Vagina (tissue), 2 donors: ENCODE results near the gene PCSK6.

ENCODE experiments used
- CTCF ChIP-seq, 3 experiments: fragments of 450-650 bp in 2 of 3; fragments of 200-600 bp in 1 of 3; sonication (generic) in 1 of 3; IDR thresholded peaks; one replicate each; pipeline ENCODE4 v1.5.1; 2017 to 2019; ENCODE audit warnings: antibody characterized with exemption in 3 of 3, mild to moderate bottlenecking in 2 of 3, moderate library complexity in 2 of 3
- POLR2A ChIP-seq, 2 donors: fragments of 450-650 bp; IDR thresholded peaks; one replicate each; pipeline ENCODE4 v1.6.1; 2017; ENCODE audit warnings: antibody characterized with exemption in 2 of 2, mild to moderate bottlenecking in 2 of 2, moderate library complexity in 2 of 2
- POLR2AphosphoS5 ChIP-seq, 2 donors: sonication (generic); formaldehyde crosslinking; IDR thresholded peaks; one replicate each; pipeline ENCODE4 v1.9.0; 2017; ENCODE audit warnings: antibody characterized with exemption in 2 of 2, mild to moderate bottlenecking in 2 of 2, low read depth in 1 of 2; ENCODE audit not compliant: insufficient read depth in 1 of 2

- TF ChIP-seq POLR2A (IDR thresholded peaks at IDR 0.05) (no peak), CTCF (IDR thresholded peaks at IDR 0.05) (no peak), POLR2AphosphoS5 (IDR thresholded peaks at IDR 0.05; ENCODE audit: insufficient read depth in 1 of 2, low read depth in 1 of 2) (no peak)
Measured at GRCh38 chr15:101451846-101452245, 37.7 kb downstream of the PCSK6 start.
